Muscle of leg (tissue), 11 donors: ENCODE measurements around the gene CELF6. TPM values are rescaled to one million over a fixed set of nuclear protein-coding genes. Genes with fewer than 3 reads are reported as not detected.
A peak's percentile ranks its signal among the peaks of the same experiment; 100 is the strongest.

ENCODE experiments used
- DNase-seq: peaks from one replicate; pipeline ENCODE4 v3.0.0; 2013
- H3K27ac ChIP-seq: one replicate; pipeline ENCODE4 v1.5.1; 2013; ENCODE audit warnings: mild to moderate bottlenecking, low read length, control low read depth
- H3K27me3 ChIP-seq: one replicate; pipeline ENCODE4 v1.6.1; 2013; ENCODE audit warnings: low read length; ENCODE audit not compliant: control insufficient read depth, insufficient read depth
- H3K36me3 ChIP-seq: one replicate; pipeline ENCODE4 v1.6.1; 2013; ENCODE audit warnings: low read length; ENCODE audit not compliant: control insufficient read depth, insufficient read depth
- H3K4me1 ChIP-seq: one replicate; pipeline ENCODE4 v1.6.1; 2013; ENCODE audit warnings: low read length; ENCODE audit not compliant: control insufficient read depth, insufficient read depth
- H3K4me3 ChIP-seq: one replicate; pipeline ENCODE4 v1.5.1; 2013; ENCODE audit warnings: low read length, control low read depth
- H3K9me3 ChIP-seq: replicated peaks from 2 replicates; pipeline ENCODE4 v1.6.1; 2013; ENCODE audit warnings: low read depth, low read length; ENCODE audit not compliant: control insufficient read depth
- WGBS: methylation state at CpG from one replicate; pipeline ENCODE4 v1.1.5; 2013; ENCODE audit warnings: missing lambda C conversion rate; ENCODE audit not compliant: insufficient coverage; 5-methylcytosine and 5-hydroxymethylcytosine counted together
- polyA plus RNA-seq, 8 donors: library from polyadenylated mRNA; unstranded; fragments of 120-200 nt; gene quantifications; one replicate each; pipeline versions ENCODE4 v1.2.1 to v1.2.3, GENCODE V29; 2013; ENCODE audit warnings: inconsistent platforms in 1 of 8, low replicate concordance in 1 of 8; ENCODE audit not compliant: insufficient read length in 8 of 8, insufficient read depth in 1 of 8
- total RNA-seq: library from RNA; stranded (reverse); fragments of 120-200 nt; gene quantifications from one replicate; pipeline ENCODE4 v1.2.4, GENCODE V29; 2013

The CELF6 gene
- total and polyA plus RNA-seq, 9 donors: 0.48 to 2.6 (median 1.2) TPM

- WGBS: 35% methylated on average over 7 of the region's 10 CpGs
Observed at GRCh38 chr15:72272997-72273352, 47.0 kb downstream of the CELF6 start.

GRCh38 chr15:72272213-72272996 lies 47.6 kb downstream of the CELF6 start, which contains the start of gene PARP6:
TSS of gene PARP6 (minus strand) at chr15:72272554. CDS start at chr15:72267477, 5,077 bp downstream.
- H3K4me1 ChIP-seq: peaks cover 15% of the 10 kb centered on the region
- H3K27ac ChIP-seq: peak within 1 kb of the TSS; percentile 94
- H3K36me3 ChIP-seq: peaks cover 15% of the 10 kb centered on the region
- WGBS: 0% methylated on average over 78 of the region's 82 CpGs
- peak; percentile 100 for DNase-seq
- H3K4me3 ChIP-seq: peak within 1 kb of the TSS; percentile 92
- H3K27me3 ChIP-seq: no peaks in the 10 kb centered on the region
- no peaks in the 10 kb centered on the region for H3K9me3 ChIP-seq

More at GRCh38 chr15:72272997-72273352, 47.0 kb downstream of the CELF6 start:
- Histone ChIP-seq H3K27me3 (no peaks in the 10 kb centered on the region), H3K9me3 (no peaks in the 10 kb centered on the region), H3K4me3 (peak overlapping the region; percentile 46), H3K4me1 (peaks cover 15% of the 10 kb centered on the region), H3K36me3 (peaks cover 10% of the 10 kb centered on the region), H3K27ac (peak overlapping the region; percentile 78)
- no peak for DNase-seq

- Histone ChIP-seq H3K4me1 (peaks cover 15% of the 10 kb centered on the region), H3K27ac (peak overlapping the region; percentile 94), H3K27me3 (no peaks in the 10 kb centered on the region), H3K9me3 (no peaks in the 10 kb centered on the region), H3K36me3 (peaks cover 21% of the 10 kb centered on the region), H3K4me3 (peak overlapping the region; percentile 92)
- DNase-seq: no peak
- WGBS: 0% methylated on average over 9 of the region's 13 CpGs
Observed at GRCh38 chr15:72271895-72272212, 48.1 kb downstream of the CELF6 start.

- WGBS: no CpG with 5 or more reads among the region's 4 CpGs
- no peak overlapping the region for H3K27ac ChIP-seq
- H3K36me3 ChIP-seq: peaks cover 27% of the 10 kb centered on the region
- H3K4me3 ChIP-seq: no peak overlapping the region
- no peaks in the 10 kb centered on the region for H3K27me3 ChIP-seq
- H3K9me3 ChIP-seq: no peaks in the 10 kb centered on the region
- DNase-seq: no peak
- peaks cover 15% of the 10 kb centered on the region for H3K4me1 ChIP-seq
Observed at GRCh38 chr15:72271221-72271620, 48.7 kb downstream of the CELF6 start.

- no peak for DNase-seq
- Histone ChIP-seq H3K9me3 (no peaks in the 10 kb centered on the region), H3K27ac (no peak overlapping the region), H3K36me3 (peaks cover 42% of the 10 kb centered on the region), H3K27me3 (no peaks in the 10 kb centered on the region), H3K4me3 (no peak overlapping the region), H3K4me1 (peaks cover 15% of the 10 kb centered on the region)
- WGBS: no CpG with 5 or more reads among the region's 4 CpGs
Observed at GRCh38 chr15:72269739-72270138, 50.2 kb downstream of the CELF6 start.

GRCh38 chr15:72265031-72265430 lies 54.9 kb downstream of the CELF6 start:
- peaks cover 74% of the 10 kb centered on the region for H3K36me3 ChIP-seq
- DNase-seq: no peak

GRCh38 chr15:72252663-72253299 lies 67.2 kb downstream of the CELF6 start:
- no peak overlapping the region for H3K27ac ChIP-seq
- no peaks in the 10 kb centered on the region for H3K27me3 ChIP-seq
- no peak for DNase-seq
- 90% methylated on average over 2 of the region's 10 CpGs for WGBS
- H3K4me3 ChIP-seq: no peak overlapping the region
- peaks cover 68% of the 10 kb centered on the region for H3K36me3 ChIP-seq
- no peaks in the 10 kb centered on the region for H3K9me3 ChIP-seq
- H3K4me1 ChIP-seq: no peaks in the 10 kb centered on the region

More at GRCh38 chr15:72265031-72265430, 54.9 kb downstream of the CELF6 start:
- Histone ChIP-seq H3K4me1 (no peaks in the 10 kb centered on the region), H3K9me3 (no peaks in the 10 kb centered on the region), H3K27ac (no peak overlapping the region), H3K4me3 (no peak overlapping the region), H3K27me3 (no peaks in the 10 kb centered on the region)
- WGBS: no CpG with 5 or more reads among the region's 5 CpGs

GRCh38 chr15:72249142-72249810 lies 70.7 kb downstream of the CELF6 start:
- 100% methylated on average over 1 of the region's 3 CpGs for WGBS
- Histone ChIP-seq H3K4me1 (no peaks in the 10 kb centered on the region), H3K9me3 (no peaks in the 10 kb centered on the region), H3K27ac (no peak overlapping the region), H3K4me3 (no peak overlapping the region), H3K36me3 (peaks cover 59% of the 10 kb centered on the region), H3K27me3 (no peaks in the 10 kb centered on the region)
- no peak for DNase-seq

- Histone ChIP-seq H3K36me3 (peaks cover 63% of the 10 kb centered on the region), H3K4me3 (no peak overlapping the region), H3K4me1 (no peaks in the 10 kb centered on the region), H3K27me3 (no peaks in the 10 kb centered on the region), H3K27ac (no peak overlapping the region), H3K9me3 (no peaks in the 10 kb centered on the region)
- no peak for DNase-seq
- 80% methylated on average over 1 of the region's 1 CpG for WGBS
Observed at GRCh38 chr15:72248514-72248913, 71.4 kb downstream of the CELF6 start.

- 36% methylated on average over 2 of the region's 2 CpGs for WGBS
- Histone ChIP-seq H3K9me3 (no peaks in the 10 kb centered on the region), H3K4me3 (no peak overlapping the region), H3K27me3 (no peaks in the 10 kb centered on the region), H3K4me1 (no peaks in the 10 kb centered on the region), H3K27ac (no peak overlapping the region), H3K36me3 (peaks cover 56% of the 10 kb centered on the region)
- DNase-seq: no peak
Observed at GRCh38 chr15:72242775-72243370, 77.1 kb downstream of the CELF6 start.
